NCI-H1105 (cell line): Measurements from ENCODE around the gene SLC4A7.
"Not testable (repeated sequence)": the region's sequence is repeated elsewhere in the genome, so short reads cannot be mapped to it uniquely, and the experiment has no call there.

Experiments used
- DNase-seq: peaks from one replicate; lab custom pipeline; 2025; lab: John Stamatoyannopoulos, UW

The SLC4A7 gene

GRCh38 chr3:27358372-27358771 is 125.8 kb downstream of the SLC4A7 start:
- DNase-seq, result peak; percentile 23

GRCh38 chr3:27357665-27358258 is 126.4 kb downstream of the SLC4A7 start:
- peak; percentile 16 for DNase-seq

DNA sequence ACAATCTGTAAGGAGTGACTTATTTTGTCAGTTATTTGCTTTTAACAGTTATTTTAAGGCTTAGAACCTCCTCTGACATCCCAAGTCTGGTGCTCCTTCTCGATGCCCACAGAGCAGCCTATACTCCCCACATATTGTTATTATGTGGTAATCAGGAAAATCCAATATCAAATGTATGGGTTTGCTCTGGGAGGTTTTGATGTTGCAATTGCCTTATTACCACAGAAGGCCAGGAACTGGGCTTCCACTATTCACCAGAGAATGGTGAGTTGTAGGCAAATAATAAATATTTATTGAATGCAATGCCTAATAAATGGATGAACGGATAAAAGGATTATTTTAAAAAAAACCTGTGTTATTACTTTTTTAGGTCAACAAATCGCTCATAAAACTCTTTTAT is 127.2 kb downstream of the SLC4A7 start:
- DNase-seq, result no peak

DNA sequence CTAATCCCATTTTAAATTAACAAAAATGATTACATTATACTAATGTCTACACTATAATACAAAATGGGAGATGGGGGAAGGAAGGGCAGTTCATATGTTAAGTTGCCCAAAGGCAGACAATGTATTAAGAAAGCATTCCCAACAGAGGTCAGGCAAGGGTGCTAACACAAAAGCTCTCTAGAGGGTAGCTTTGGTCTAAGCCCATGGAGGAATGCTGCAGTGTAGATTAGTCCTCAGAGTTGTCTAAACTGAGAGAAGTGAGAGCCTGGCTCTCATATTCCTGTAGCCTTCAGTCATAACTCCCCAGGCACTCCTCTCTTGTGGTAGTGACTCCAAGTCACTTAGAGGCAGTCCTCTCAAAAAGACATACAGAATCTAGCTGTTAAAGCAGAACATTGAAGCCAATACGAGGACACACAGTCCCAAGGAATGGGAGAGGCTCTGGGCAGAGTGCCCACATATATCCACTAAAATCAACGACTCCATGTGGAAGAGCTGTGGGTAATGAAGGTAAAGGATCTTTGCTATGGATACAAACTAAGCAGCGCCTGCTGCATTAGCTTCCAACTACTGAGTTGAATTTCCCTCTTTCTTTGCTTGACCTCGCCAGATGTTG is 129.5 kb downstream of the SLC4A7 start:
- no peak for DNase-seq

GRCh38 chr3:27354161-27354560 is 130.0 kb downstream of the SLC4A7 start:
- no peak for DNase-seq

GRCh38 chr3:27353221-27353620 is 131.0 kb downstream of the SLC4A7 start:
- no peak for DNase-seq

GRCh38 chr3:27352047-27352446 is 132.1 kb downstream of the SLC4A7 start:
- no peak for DNase-seq

DNA sequence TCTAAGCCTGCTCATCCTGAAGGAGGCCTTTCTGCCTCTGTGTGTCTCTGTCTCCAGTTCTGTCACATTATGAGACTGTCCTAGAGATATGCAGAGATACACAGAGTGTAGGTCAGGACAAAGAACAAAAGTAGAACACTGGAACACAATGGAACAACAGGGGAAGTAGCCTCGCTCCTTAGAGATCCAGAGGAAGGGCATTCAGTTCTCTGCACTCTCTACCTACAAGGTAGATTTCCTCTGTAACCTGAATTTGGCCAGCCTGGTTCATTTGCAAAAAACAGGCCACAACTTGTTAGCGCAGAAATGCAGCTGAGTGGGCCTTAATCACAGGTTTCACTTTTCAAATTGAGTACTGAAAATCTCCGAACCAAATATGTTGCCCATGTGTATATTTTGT is 134.4 kb downstream of the SLC4A7 start:
- peak; percentile 34 for DNase-seq

GRCh38 chr3:27345959-27346865 is 138.0 kb downstream of the SLC4A7 start:
- no peak for DNase-seq

- DNase-seq, result no peak
Observed at GRCh38 chr3:27345493-27345892, 138.7 kb downstream of the SLC4A7 start.

- DNase-seq, result no peak
Observed at GRCh38 chr3:27345045-27345444, 139.1 kb downstream of the SLC4A7 start.

DNA sequence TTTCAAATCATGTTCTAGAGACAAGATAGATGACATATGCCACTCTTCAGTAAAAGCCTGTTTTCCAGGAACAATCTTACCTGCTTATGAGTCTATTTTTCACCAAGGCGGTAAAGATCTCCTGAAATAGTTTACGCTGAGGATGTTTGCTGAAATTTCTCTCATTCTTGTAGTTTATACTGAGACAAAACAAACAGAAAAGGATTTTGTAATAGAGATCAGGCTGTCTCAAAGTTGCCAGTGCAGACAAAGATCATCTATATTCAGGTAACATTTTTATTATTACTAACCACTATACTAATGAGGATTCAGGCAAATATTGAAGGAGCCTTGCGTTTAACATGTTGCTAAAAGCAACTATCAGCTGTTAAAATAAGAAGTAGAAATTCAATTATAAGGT is 140.0 kb downstream of the SLC4A7 start:
- DNase-seq, result no peak

DNA sequence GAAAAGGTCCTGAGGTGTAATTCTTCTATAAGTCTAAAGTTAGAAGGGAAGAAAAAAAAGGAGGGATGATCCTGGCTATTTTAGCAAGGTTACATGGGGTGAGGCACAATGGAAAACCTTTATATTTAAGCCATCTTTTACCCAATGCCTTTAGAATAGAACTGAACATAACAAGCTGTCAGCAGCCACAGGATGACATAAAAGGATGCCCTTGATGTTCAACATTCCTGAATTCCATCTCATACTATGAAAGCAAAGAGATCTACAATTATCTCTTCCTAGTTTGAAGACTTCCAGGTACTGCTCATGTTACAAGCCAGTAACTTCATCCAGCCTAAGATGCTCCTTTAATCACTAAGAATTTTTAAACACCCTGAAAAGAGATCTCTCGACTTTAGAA is 141.9 kb downstream of the SLC4A7 start:
- no peak for DNase-seq

GRCh38 chr3:27340534-27340933 is 143.7 kb downstream of the SLC4A7 start:
- DNase-seq, result no peak

DNA sequence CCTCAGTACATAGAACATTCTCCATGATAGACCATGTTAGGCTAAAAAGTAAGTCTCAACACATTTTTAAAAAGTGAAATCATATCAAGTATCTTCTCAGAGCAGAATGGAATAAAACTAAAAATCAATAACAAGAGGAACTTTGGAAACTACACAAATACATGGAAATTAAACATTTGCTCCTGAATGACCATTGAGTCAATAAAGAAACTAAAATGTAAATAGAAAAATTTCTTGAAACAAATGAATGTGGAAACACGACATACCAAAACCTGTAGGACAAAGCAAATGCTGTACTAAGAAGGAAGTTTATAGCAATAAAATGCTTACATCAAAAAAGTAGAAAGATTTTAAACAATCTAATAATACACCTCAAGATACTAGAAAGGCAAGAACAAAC is 148.6 kb downstream of the SLC4A7 start:
- no peak for DNase-seq

DNA sequence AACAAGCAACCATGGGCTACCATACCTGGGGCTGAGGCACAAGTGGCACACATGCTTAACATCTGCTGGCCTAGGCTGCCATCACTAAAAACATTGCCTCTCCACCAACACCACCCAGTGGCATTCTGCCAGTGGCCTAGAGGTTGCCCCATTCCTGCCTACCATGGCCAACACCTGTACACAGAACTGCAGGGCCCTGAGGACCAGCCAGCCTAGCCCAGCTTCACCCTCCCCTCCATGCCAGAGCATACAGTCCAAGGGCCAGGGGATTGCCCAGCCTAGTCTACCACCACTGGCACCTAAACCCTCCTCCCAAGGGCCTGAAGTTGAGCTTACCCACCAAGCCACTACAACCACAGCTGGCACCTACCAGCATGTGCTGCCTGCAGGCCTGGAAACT is 150.3 kb downstream of the SLC4A7 start:
- DNase-seq, result no peak

- DNase-seq, result not testable (repeated sequence)
Observed at GRCh38 chr3:27328982-27329762, 155.0 kb downstream of the SLC4A7 start.

GRCh38 chr3:27326629-27327545 is 157.3 kb downstream of the SLC4A7 start:
- DNase-seq, result no peak

DNA sequence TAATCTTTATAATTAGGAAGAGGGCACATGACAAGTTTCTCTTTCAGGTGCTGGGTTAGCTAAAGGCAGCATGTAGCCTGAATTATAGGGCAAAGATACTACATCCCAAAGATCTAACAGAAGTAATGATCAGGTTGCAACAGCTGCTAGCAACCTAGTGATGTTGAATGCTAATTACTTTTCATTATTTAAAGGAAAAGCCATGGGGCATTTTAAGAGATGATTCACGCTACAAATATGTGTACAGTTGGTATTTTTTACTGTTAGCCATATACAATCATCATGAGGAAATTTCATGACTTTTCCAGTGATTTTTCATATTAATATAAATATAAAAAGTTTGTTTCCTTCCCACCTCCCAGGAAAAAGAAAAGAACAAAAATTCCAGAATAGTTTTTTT is 158.0 kb downstream of the SLC4A7 start:
- no peak for DNase-seq

DNA sequence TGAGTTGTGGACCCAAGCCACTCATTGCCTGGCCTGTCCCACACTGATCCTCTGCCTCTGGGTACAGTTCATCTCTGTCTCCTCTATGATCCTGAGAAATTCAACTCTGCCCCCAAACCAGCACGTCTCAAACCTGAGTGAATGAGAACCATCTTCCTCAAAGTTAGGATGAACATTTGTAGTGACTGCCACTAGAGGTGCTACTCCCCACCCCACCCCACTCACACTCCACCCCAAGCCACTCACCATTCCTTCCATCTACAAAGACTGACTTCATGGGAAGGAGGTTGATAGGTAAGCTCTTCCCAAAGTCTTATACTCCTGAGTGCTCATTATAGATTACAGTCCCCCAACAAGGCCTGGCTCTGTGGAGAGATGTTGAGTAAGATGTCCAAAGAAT is 158.8 kb downstream of the SLC4A7 start:
- no peak for DNase-seq

DNA sequence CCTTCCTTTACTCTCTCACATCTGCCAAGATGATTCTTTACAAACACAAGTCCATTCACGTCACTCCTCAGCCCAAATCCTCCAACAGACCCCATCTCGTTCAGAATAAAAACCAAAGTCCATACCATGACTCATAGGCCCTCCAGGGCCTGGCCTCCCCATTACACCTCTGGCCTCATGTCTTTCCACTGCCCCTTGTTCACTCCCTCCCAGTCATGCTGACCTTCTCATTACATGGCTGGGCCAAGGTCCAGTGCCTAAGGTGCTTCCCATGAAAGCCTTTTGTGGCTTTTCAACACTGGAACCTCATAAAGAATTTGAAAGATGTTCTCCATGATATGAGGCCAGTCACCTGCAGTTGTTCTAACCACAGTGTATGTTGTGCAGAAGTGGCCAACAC is 159.5 kb downstream of the SLC4A7 start:
- DNase-seq, result no peak
